Fibroblast of lung (primary cell): ENCODE measurements around the gene PRDM7.

ENCODE experiments used
- CTCF ChIP-seq, 2 donors: IDR thresholded peaks in 1 of 2; conservative IDR thresholded peaks in 1 of 2; 1 replicate in 1 of 2; 2 replicates in 1 of 2; pipeline ENCODE4 v1.5.1; 2011 to 2012; ENCODE audit warnings: low read length in 2 of 2, control low read depth in 1 of 2, inconsistent platforms in 1 of 2, low read depth in 1 of 2, mild to moderate bottlenecking in 1 of 2
- EZH2 ChIP-seq: IDR thresholded peaks from 2 replicates; pipeline ENCODE4 v1.5.1; 2012; ENCODE audit warnings: low read length, control low read depth, mild to moderate bottlenecking; ENCODE audit errors: missing control alignments

DNA sequence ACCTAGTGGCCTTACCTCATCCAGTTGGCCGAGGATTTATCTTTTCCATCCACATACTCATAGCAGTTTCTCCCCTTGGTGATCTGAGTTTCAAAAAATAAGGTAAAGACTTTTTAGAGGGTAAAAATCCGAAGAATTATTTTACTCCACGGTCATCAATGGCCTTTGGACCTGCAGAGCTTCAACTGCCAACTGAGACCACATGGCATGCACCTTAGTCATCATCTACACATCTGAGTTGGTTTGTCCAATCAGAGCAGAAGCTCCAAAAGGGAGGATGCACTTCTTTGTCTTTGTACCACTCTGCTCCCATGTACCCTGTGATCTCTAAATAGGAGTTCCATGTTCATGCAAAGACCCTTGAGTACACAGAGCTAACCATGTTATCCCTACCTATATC, 15.7 kb downstream of the PRDM7 start:
- no peak for TF ChIP-seq CTCF (conservative IDR thresholded peaks at IDR 0.05 in 1 of 2, IDR thresholded peaks at IDR 0.05 in 1 of 2; ENCODE audit: low read depth in 1 of 2, low read length in 2 of 2)
- TF ChIP-seq EZH2, result no peak
